ENCODE measurements around the gene CEP128.

CEP128 gene

GRCh38 chr14:80901260-80901659 is 40.3 kb downstream of the CEP128 start:
- no peak for DNase-seq
- no peak for ATAC-seq

DNA sequence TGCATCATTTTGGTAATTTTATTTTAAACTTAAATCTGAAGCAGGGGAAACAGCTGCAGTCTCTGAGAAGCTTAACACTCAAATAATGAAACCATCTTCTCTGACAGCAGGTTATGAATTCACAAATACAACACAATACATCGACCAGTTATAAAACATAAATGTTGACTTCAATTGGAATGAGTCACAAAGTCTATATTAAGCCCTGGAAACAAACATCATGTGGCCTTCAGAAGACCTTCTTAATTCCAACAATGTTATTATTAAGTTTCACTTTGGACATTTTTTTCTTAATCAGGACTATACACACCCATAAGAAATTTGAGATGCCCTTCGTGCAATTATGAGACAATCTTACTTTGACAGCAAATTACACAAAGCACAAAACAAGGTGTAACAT is 68.9 kb downstream of the CEP128 start:
- DNase-seq (no peak), ATAC-seq (no peak)

DNA sequence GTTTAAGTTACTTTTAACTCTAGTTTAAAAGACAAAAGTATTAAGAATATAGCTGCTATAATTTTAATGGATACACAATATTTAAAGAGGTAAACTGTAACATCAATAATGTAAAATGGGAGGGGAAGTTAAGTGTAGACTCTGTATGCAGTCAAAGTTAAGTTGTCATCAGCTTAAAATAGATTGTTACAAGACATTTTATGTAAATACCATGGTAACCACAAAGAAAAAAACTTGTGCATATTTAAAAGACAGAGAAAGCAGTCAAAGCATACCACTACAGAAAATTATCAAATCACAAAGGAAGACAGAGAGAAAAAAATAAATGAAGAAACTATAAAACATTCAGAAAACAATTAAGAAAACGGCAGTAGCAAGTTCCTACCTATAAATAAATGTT is 73.3 kb downstream of the CEP128 start:
- DNase-seq (no peak), ATAC-seq (no peak)

GRCh38 chr14:80867798-80868197 is 73.7 kb downstream of the CEP128 start:
- ATAC-seq (no peak), DNase-seq (no peak)

GRCh38 chr14:80867091-80867490 is 74.4 kb downstream of the CEP128 start:
- DNase-seq: no peak

DNA sequence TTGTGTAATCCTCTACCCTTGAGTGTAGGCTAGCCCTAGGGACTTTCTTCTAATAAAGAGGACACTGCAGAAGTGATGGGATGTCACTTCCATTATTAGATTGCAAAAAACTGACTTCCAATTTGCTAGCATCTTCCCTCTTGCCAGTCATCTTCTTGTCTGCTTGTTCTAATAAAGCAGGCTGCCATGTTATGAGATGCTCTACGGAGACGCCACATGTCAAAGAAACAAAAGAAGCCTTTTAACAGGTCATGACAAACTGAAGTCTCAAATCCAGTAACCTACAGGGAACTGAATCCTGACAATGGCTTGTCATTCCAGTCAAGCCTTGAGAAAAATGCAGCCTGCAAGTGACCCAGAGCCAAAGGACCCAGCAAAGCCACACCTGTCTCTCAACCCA is 76.0 kb downstream of the CEP128 start:
- DNase-seq (no peak), ATAC-seq (no peak)

More at GRCh38 chr14:80867091-80867490, 74.4 kb downstream of the CEP128 start:
- no peak for ATAC-seq

DNA sequence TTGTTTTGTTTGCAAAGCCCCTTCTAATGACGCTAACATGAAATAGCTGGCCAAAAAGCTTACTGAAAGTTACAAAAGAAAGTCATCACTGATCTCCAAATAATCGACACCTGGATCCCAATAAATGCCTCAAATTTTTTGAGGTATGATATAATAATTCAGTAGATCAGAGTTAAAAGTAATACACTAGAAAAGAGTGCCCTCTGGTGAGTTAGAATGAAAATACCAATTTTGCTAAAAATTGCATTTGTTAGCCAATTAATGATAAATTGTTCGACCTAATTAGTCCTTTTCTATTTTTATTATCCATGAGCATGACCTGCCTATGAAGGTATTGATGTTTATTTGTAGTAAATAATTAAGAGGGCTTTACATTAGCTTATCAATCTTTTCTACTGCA is 78.6 kb downstream of the CEP128 start:
- ATAC-seq (no peak), DNase-seq (no peak)

GRCh38 chr14:80862541-80862940 is 79.0 kb downstream of the CEP128 start:
- ATAC-seq (no peak), DNase-seq (no peak)

- no peak for DNase-seq
- no peak for ATAC-seq
Measured at GRCh38 chr14:80850197-80850814, 91.2 kb downstream of the CEP128 start.

GRCh38 chr14:80847070-80847469 is 94.5 kb downstream of the CEP128 start:
- DNase-seq (no peak), ATAC-seq (no peak)

DNA sequence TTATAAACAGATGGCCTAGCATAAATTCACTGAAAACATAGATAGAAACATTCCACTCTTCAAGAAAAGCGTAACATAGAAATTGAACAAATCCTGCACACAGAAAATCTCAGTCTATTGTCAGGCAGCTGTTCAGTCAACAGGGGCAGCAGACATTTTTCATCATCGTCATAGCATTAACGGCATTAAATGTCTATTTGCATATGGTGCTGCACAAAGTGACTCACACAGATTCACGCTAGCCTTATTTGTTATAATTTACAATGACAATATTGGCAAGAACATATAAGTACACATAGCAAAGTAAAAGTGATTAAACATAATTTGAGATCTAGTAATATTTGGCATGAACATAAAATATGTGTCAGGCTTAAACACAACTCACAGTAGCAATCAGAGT is 95.7 kb downstream of the CEP128 start:
- DNase-seq (no peak), ATAC-seq (no peak)

- DNase-seq (no peak), ATAC-seq (no peak)
Measured at GRCh38 chr14:80844872-80845271, 96.7 kb downstream of the CEP128 start.

DNA sequence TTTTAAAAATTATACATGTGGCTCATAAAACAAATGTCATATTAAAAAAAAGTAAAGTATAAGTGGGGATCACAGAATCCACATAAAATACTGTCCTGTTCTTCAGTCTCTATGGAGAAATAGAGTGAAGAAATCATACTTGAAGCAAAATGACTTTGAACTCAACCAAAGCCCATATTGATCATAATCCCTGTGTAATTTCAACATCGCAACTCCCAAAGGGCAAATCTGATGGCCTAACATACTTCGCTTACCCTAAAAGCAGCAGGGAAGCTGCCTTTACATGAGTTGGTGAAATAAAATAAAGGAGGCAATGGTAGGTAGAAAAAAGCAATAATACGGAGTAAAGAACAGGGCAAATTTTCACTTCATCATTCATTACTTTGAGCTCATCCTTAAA is 101.8 kb downstream of the CEP128 start:
- ATAC-seq: no peak
- no peak for DNase-seq

- DNase-seq: no peak
- ATAC-seq: no peak
Measured at GRCh38 chr14:80809663-80810062, 131.9 kb downstream of the CEP128 start.

- DNase-seq: no peak
- no peak for ATAC-seq
Measured at GRCh38 chr14:80805136-80805535, 136.4 kb downstream of the CEP128 start.

DNA sequence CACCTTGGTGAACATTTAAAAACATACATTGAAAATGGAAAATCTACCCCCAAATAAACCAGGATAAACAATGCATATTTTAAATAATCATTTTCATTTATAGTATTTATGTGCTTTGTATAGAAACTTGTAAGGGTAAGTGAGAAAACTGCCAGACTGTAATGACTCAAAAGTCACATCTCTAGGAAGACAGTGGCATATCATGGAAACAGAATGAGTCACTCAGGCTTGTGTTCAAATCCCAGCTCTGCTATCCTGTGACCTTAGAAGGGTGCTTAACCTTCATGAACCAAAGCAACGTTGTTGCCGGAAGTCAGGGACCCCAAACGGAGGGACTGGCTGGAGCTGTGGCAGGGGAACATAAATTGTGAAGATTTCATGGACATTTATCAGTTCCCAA is 142.7 kb downstream of the CEP128 start:
- DNase-seq: no peak
- ATAC-seq: no peak

DNA sequence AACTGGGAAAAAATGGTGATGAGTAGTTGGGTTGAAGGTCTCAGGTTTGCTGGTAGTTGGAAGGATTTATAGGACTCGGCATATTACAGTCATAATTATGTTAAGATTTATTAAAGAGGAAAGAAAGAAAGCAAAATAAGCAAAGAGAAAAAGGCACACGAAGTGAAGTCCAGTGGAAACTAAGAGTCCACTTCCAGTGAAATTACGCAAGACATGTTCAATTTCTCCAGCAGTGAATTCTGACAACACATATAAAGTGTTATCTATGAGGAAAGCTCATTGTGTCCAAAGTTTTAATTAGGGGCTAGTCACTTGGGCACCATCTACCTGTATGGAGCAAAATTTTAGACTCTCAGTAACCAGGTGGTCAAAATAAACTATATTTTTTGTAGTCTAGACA is 143.3 kb downstream of the CEP128 start:
- DNase-seq: no peak
- ATAC-seq: no peak

GRCh38 chr14:80792771-80793170 is 148.8 kb downstream of the CEP128 start:
- ATAC-seq: no peak

DNA sequence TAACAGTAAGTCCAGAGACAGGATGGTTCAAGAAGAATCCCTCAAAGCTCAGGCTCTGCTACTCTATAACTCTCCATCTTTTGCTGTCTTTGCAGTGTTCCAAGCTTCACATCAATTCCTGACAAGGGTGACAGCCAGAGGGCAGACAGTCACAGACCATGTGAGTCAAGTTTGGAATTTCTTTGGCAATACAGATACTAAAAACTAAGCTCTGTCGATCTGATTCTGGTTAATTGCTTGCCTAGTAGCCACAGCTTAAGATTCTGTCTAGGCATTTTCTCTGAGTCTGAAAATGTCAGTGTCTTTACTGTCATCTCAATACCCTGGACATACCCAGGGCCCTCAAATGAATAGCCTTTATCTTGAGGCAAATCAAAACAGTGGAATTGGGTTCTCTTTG is 153.7 kb downstream of the CEP128 start:
- DNase-seq (no peak), ATAC-seq (no peak)

More at GRCh38 chr14:80792771-80793170, 148.8 kb downstream of the CEP128 start:
- no peak for DNase-seq

- DNase-seq (no peak), ATAC-seq (no peak)
Measured at GRCh38 chr14:80784820-80785219, 156.7 kb downstream of the CEP128 start.

GRCh38 chr14:80781972-80782367 is 159.6 kb downstream of the CEP128 start:
- no peak for ATAC-seq
- no peak for DNase-seq

DNA sequence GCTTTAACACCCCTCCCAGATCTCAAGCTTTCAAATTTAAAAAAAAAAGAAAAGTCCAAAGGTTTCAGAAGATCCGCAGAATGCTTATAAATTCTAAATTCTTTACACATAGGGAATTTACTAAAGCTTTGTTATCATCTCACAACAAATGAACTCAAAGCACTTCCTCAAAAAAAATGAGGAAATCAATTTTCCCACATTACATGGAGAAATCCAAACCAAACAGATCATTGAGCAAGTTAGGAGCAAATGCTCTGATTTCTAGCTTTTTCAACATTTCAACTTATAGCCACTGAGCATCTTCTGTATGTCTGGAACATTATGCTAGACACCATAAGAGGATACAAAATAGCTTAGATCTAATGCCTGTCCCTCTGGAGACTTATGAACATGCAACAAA is 161.0 kb downstream of the CEP128 start:
- ATAC-seq (no peak), DNase-seq (no peak)

GRCh38 chr14:80776657-80777056 is 164.9 kb downstream of the CEP128 start:
- ATAC-seq: no peak
- DNase-seq: no peak

GRCh38 chr14:80776186-80776585 is 165.4 kb downstream of the CEP128 start:
- ATAC-seq (no peak), DNase-seq (no peak)

- DNase-seq (no peak), ATAC-seq (no peak)
Measured at GRCh38 chr14:80772504-80772903, 169.0 kb downstream of the CEP128 start.
